ENCODE measurements around the gene GNS.
A peak's percentile ranks its signal among the peaks of the same experiment; 100 is the strongest.
"Not testable (repeated sequence)": the region's sequence is repeated elsewhere in the genome, so short reads cannot be mapped to it uniquely, and the experiment has no call there.

The GNS gene

DNA sequence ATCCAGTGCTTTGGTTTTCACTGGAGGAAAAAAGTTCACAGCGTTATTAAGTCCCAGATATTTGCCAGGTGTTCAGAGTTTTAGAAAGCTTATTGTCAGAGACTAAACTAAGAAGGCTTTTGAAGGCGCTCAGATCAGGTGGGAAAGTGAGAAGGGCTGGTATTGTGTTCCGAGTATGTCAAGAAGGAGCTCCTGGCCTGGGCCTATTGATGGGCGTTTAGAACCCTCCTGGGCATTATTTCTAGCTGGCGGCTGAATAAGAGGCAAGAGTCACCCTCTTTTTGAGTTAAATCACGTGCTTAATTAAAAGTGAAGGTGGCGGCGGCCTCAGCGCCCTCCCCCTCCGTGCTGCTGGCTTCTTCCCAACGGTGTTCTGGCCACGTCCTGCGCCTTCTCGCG is 20.9 kb upstream of the GNS start:
- peak; percentile 23 for DNase-seq (ENCODE audit: insufficient read length, low spot score)
- TF ChIP-seq, protein P1, sequence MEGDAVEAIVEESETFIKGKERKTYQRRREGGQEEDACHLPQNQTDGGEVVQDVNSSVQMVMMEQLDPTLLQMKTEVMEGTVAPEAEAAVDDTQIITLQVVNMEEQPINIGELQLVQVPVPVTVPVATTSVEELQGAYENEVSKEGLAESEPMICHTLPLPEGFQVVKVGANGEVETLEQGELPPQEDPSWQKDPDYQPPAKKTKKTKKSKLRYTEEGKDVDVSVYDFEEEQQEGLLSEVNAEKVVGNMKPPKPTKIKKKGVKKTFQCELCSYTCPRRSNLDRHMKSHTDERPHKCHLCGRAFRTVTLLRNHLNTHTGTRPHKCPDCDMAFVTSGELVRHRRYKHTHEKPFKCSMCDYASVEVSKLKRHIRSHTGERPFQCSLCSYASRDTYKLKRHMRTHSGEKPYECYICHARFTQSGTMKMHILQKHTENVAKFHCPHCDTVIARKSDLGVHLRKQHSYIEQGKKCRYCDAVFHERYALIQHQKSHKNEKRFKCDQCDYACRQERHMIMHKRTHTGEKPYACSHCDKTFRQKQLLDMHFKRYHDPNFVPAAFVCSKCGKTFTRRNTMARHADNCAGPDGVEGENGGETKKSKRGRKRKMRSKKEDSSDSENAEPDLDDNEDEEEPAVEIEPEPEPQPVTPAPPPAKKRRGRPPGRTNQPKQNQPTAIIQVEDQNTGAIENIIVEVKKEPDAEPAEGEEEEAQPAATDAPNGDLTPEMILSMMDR (IDR thresholded peaks at IDR 0.05; ENCODE audit: insufficient read depth, missing control alignments) = no peak
- no peak for FAIRE-seq

DNA sequence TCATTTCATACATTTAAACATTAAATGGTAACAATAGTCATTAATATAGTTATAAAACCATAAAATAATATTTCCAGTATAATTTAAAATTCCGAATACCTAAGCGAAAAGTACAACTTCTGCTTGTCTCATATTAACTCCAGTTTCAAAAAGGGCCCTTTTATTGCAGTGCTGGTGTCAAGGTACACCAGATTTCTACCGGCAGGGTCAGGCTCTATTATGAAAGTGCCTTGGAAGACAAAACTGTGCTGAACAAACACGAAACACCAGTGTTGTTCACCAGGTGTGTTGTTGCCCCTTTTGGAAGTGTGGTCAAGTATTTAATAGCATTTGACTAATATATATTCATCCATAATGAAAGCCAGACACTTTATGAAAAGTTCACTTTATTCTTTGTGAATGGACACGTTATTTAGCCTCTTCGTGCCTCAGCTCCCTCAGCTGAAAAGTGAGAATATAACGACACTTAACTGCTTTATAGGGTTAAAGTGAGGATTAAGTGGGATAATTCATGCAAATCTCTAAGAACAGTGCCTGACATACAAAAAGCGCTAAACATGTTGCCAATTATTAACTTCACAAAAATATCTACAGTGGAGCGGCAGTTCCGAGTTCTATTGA is 20.3 kb upstream of the GNS start:
- TF ChIP-seq, protein P1 (IDR thresholded peaks at IDR 0.05; ENCODE audit: insufficient read depth, missing control alignments) = no peak
- no peak for DNase-seq (ENCODE audit: insufficient read length, low spot score)
- FAIRE-seq = no peak

DNA sequence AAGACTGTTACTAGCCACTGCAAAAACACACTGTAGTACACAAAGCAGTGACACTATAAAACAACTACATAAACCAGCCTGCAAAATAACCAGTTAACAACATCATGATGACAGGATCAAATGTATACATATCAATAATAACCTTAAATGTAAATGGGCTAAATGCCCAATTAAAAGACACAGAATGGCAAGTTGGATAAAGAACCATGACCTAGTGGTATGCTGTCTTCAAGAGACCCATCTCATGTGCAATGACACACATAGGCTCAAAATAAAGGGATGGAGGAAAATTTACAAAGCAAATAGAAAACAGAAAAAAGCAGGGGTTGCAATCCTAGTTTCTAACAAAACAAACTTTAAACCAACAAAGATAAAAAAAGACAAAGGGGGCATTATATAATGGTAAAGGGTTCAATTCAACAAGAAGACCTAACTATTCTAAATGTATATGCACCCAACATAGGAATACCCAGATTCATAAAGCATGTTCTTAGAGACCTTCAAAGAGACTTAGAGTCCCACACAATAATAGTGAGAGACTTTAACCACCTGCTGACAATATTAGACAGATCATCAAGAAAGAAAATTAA is 16.0 kb upstream of the GNS start:
- DNase-seq (ENCODE audit: insufficient read length, low spot score); FAIRE-seq: not testable (repeated sequence)

DNA sequence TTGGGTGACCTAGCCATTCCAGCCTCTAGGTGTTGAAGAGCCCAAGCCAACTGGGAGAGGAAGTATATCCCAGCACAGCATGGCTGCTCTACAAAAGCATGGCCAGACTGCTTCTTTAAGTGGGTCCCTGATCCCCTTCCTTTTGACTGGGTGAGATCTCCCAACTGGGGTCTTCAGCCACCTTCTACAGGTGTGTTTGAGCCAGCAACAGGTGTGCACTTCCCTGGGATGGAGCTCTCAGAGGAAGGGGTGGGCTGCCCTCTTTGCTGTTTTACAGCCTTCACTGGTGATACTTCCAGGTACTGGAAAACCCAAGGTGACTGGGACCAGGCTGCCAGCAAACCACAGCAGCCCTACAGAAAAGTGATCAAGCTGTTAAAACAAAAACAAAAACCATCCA is 14.2 kb upstream of the GNS start:
- DNase-seq (ENCODE audit: insufficient read length, low spot score) (no peak), FAIRE-seq (no peak)
- TF ChIP-seq, protein P1 (IDR thresholded peaks at IDR 0.05; ENCODE audit: insufficient read depth, missing control alignments) = no peak

DNA sequence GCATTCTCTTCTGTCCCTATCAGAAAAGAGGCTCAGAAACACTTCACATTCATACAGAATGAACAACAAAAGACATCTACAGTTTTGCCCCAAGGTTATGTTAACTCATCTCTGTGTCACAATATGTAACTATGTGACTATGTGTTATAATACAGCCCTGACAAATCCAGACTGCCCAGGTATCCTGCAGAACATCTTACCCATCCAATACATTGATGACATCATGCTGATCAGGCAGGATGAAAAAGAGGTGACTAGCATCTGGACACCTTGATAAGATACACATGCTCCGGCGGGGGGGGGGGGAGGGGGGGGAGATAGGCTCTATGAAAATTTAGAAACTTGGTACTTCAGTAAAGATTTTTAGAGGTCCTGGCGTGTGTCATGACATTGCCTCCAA is 8.3 kb upstream of the GNS start:
- FAIRE-seq (no peak), DNase-seq (ENCODE audit: insufficient read length, low spot score) (no peak)
- TF ChIP-seq, protein P1 (IDR thresholded peaks at IDR 0.05; ENCODE audit: insufficient read depth, missing control alignments) = no peak

DNA sequence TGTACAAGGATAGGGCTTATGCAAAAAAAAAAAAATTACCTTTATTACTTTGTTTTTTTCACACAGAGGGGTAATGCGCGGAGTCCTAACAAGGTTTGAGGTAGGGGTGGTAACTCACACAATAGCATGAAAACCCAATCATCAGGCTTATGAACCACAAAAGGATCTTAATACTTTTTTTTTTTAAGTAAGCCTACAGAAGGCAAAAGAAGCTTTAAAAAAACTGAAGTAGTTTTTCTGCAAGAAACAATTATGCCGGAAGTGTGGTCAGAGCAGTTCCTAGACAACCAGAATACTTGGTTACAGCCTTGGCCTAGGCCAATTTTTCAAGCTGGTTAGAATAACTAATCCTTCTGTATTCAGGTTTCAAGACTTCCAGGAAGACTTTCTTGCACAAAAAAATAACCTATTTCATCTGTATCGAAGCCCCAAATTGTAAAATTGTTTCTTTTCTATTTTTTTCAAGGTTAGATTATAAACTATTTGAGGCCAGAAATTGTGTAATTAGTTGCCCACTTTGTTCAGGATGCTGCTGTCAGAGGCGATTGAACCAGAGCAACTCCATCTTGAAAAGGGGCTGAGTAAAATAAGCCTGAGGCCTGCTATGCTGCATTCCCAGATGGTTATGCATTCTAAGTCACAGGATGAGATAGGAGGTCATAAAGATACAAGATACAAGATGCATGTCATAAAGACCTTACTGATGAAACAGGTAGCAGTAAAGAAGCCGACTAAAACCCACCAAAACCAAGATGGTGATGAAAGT is 1.8 kb upstream of the GNS start:
- no peak for DNase-seq (ENCODE audit: insufficient read length, low spot score)
- no peak for FAIRE-seq
- TF ChIP-seq, protein P1 (IDR thresholded peaks at IDR 0.05; ENCODE audit: insufficient read depth, missing control alignments) = no peak

DNA sequence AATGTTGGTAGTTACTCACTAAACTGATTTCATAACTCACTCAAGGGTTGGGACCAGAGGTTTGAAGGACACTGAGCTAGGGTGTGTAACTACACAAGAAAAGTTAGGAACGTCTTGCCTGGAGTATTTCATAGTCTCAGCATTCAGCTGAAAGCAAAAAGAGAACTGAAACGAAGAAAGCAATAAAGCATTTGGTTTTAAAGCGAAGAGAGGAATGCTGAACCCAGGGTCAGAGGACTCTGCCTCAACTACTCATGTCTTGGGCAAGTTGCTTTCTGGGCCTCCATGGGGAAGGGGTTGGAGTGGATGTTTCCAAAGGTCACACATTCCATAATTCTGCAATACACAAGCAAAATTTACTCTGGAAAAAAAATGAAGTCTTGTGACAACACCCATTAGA is 1.4 kb downstream of the GNS start:
- FAIRE-seq (no peak), DNase-seq (ENCODE audit: insufficient read length, low spot score) (no peak)
- TF ChIP-seq, protein P1 (IDR thresholded peaks at IDR 0.05; ENCODE audit: insufficient read depth, missing control alignments) = no peak

Data from D721Med (cell line).